ENCODE measurements around the gene KRTAP13-3.
A peak's percentile ranks its signal among the peaks of the same experiment; 100 is the strongest.

KRTAP13-3 gene

GRCh38 chr21:30408782-30409494, 16.8 kb downstream of the KRTAP13-3 start:
- TF ChIP-seq CTCF (conservative IDR thresholded peaks at IDR 0.05; ENCODE audit: low read depth, low read length), result peak; percentile 66
- peak; percentile 84 for DNase-seq (ENCODE audit: low read depth)
- H3K4me3 ChIP-seq (ENCODE audit: low read depth, low read length), result no peak overlapping the region

- no peak within 1 kb of the TSS for H3K4me3 ChIP-seq (ENCODE audit: low read depth, low read length)
- no peak for DNase-seq (ENCODE audit: low read depth)
- TF ChIP-seq CTCF (conservative IDR thresholded peaks at IDR 0.05; ENCODE audit: low read depth, low read length), result no peak
Observed at GRCh38 chr21:30395731-30396130, 30.0 kb downstream of the KRTAP13-3 start, which contains the start of gene KRTAP13-1. Gene KRTAP13-1, plus strand, starts transcription at chr21:30396031. Its CDS starts 56 bp downstream, at chr21:30396087.

GRCh38 chr21:30391492-30392025, 34.2 kb downstream of the KRTAP13-3 start:
- no peak overlapping the region for H3K4me3 ChIP-seq (ENCODE audit: low read depth, low read length)
- no peak for TF ChIP-seq CTCF (conservative IDR thresholded peaks at IDR 0.05; ENCODE audit: low read depth, low read length)
- no peak for DNase-seq (ENCODE audit: low read depth)

GRCh38 chr21:30382201-30382600, 43.5 kb downstream of the KRTAP13-3 start:
- H3K4me3 ChIP-seq (ENCODE audit: low read depth, low read length), result no peak overlapping the region
- no peak for TF ChIP-seq CTCF (conservative IDR thresholded peaks at IDR 0.05; ENCODE audit: low read depth, low read length)
- no peak for DNase-seq (ENCODE audit: low read depth)

All from choroid plexus epithelial cell (primary cell).